ENCODE results near the gene UBE2G1. TPM values are rescaled to one million over a fixed set of nuclear protein-coding genes. Genes with fewer than 3 reads are reported as not detected.
"Not testable (repeated sequence)": the region's sequence is repeated elsewhere in the genome, so short reads cannot be mapped to it uniquely, and the experiment has no call there.

The UBE2G1 gene
- total and polyA plus RNA-seq, 11 donors = 19.4 to 125 (median 94.7) TPM

DNA sequence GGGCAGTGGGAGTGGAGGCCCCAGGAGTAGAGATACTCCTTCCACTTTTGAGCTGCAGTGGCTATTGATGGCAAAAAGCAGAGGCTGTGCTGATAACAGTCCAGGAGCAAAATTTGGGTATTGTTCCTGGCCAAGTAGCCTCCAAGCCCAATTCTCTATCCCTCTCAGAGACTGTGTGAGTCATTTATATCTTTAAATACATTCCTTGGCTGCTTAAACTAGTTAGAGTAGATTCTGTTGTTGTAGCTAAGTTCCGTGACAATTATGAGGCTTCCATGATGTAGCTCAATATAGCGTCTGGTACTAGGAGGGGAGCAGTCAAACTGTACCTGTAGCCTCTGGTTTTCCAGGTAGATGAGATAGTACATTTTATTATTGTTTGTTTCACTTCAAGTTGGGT is 19.9 kb upstream of the UBE2G1 start:
- Histone ChIP-seq H3K9me3 (no peaks in the 10 kb centered on the region), H3K27ac (no peak overlapping the region), H3K36me3 (no peaks in the 10 kb centered on the region), H3K27me3 (no peaks in the 10 kb centered on the region), H3K4me3 (no peak overlapping the region), H3K4me1 (no peaks in the 10 kb centered on the region)
- intact Hi-C loops (cut with DNase I) = no loop called here
- 54 to 79% (median 72%) methylated on average over 2 of the region's 2 CpGs for WGBS, 4 donors
- DNase-seq (no peak), ATAC-seq (no peak)
- TF ChIP-seq POLR2A (IDR thresholded peaks at IDR 0.05) = no peak
- TF ChIP-seq, protein P1, sequence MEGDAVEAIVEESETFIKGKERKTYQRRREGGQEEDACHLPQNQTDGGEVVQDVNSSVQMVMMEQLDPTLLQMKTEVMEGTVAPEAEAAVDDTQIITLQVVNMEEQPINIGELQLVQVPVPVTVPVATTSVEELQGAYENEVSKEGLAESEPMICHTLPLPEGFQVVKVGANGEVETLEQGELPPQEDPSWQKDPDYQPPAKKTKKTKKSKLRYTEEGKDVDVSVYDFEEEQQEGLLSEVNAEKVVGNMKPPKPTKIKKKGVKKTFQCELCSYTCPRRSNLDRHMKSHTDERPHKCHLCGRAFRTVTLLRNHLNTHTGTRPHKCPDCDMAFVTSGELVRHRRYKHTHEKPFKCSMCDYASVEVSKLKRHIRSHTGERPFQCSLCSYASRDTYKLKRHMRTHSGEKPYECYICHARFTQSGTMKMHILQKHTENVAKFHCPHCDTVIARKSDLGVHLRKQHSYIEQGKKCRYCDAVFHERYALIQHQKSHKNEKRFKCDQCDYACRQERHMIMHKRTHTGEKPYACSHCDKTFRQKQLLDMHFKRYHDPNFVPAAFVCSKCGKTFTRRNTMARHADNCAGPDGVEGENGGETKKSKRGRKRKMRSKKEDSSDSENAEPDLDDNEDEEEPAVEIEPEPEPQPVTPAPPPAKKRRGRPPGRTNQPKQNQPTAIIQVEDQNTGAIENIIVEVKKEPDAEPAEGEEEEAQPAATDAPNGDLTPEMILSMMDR (IDR thresholded peaks at IDR 0.05) = no peak

DNA sequence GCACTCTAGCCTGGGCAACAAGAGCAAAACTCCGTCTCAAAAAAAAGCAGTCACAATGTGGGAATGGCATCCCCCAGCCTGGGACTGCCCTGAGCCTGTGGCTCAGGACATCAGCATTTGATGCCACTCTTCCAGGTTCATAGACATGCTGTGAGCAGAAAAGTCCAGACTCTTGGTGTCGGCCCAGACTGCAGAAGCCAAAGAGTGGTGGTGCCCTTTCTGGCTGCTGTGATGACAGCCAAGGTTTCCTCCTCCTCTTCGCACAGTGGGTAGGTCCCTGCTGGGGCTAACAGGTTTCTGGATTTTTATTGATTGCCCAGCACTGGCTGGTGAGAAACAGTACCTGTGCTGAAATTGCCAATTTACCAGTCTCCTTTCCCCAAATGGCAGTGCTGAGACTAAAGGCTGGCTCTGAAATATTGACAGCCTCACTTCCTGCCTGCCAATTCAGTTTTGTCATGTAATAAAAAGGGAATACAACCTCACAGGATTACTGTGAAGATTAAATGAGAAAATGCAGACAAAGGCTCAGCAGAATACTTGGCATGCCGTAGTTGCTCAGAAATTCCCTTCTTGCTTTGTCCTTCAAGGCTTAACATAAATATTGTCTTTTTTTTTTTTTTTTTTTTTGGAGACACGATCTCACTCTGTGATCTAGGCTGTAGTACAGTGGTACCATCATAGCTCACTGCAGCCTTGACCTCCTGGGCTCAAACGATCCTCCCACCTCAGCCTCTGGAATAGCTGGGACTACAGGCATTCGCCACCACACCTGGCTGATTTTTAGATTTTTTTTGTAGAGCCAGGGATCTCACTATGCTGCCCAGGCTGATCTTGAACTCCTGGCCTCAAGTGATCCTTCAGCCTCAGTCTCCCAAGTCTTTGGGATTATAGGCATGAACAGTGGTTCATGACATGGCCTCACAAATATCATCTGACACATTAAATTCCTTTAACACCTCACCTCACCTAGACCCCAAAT is 15.5 kb upstream of the UBE2G1 start:
- intact Hi-C loops (cut with DNase I) = no loop called here
- Histone ChIP-seq H3K27ac (no peak overlapping the region), H3K4me3 (no peak overlapping the region), H3K27me3 (no peaks in the 10 kb centered on the region), H3K36me3 (no peaks in the 10 kb centered on the region), H3K9me3 (no peaks in the 10 kb centered on the region), H3K4me1 (no peaks in the 10 kb centered on the region)
- ATAC-seq (no peak), DNase-seq (peak in 1 of 5 donors; percentile 18)
- 76 to 83% (median 79%) methylated on average over 7 of the region's 7 CpGs for WGBS, 4 donors
- no peak for TF ChIP-seq POLR2A (IDR thresholded peaks at IDR 0.05)
- TF ChIP-seq, protein P1 (IDR thresholded peaks at IDR 0.05) = no peak

DNA sequence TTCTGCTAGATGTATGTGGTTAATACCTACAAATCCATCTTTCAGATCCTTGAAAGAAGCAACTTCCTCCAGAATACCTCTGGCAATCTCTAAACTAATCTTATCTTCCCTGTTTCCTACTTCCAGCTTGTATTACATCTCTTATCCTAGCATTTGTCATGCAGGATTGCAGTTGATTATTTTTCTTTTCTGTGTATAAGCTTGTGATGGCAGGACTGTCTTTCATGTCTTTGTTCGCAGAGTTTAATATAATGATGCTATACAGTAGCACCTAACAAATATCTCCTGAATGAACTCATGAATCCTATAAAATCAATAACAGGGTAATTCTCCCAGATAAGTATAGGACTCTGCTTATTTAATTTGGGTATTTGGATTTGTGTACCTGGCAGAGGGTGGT is 12.2 kb upstream of the UBE2G1 start:
- DNase-seq (no peak), ATAC-seq (no peak)
- Histone ChIP-seq H3K27me3 (no peaks in the 10 kb centered on the region), H3K4me1 (no peaks in the 10 kb centered on the region), H3K27ac (no peak overlapping the region), H3K9me3 (no peaks in the 10 kb centered on the region), H3K4me3 (no peak overlapping the region), H3K36me3 (no peaks in the 10 kb centered on the region)
- TF ChIP-seq, protein P1 (IDR thresholded peaks at IDR 0.05) = no peak
- TF ChIP-seq POLR2A (IDR thresholded peaks at IDR 0.05) = no peak
- 91 to 97% (median 93%) methylated on average over 1 of the region's 1 CpG for WGBS, 4 donors
- intact Hi-C loops (cut with DNase I) = no loop called here

DNA sequence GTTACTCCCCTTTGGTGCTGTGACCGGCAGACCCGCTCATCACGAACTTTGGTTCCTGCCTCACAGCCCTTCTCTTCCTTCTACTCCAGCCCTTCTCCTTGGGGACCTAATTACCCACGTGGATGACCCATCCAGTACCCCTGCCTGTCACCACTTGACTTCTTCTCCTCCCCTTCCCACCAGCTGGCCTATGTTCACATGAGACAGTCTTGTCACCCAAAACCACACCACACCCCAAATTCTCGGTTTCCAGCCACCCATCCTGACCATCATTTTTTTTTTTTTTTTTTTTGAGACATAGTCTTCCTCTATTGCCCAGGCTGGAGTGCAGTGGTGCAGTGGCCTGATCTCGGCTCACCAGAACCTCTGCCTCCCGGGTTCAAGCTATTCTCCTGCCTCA is 10.8 kb upstream of the UBE2G1 start:
- H3K27ac ChIP-seq; H3K36me3 ChIP-seq; H3K27me3 ChIP-seq; H3K4me1 ChIP-seq; ATAC-seq; H3K4me3 ChIP-seq; H3K9me3 ChIP-seq; DNase-seq; intact Hi-C loops (cut with DNase I): not testable (repeated sequence)
- WGBS, 4 donors = 75 to 85% (median 79%) methylated on average over 7 of the region's 7 CpGs

DNA sequence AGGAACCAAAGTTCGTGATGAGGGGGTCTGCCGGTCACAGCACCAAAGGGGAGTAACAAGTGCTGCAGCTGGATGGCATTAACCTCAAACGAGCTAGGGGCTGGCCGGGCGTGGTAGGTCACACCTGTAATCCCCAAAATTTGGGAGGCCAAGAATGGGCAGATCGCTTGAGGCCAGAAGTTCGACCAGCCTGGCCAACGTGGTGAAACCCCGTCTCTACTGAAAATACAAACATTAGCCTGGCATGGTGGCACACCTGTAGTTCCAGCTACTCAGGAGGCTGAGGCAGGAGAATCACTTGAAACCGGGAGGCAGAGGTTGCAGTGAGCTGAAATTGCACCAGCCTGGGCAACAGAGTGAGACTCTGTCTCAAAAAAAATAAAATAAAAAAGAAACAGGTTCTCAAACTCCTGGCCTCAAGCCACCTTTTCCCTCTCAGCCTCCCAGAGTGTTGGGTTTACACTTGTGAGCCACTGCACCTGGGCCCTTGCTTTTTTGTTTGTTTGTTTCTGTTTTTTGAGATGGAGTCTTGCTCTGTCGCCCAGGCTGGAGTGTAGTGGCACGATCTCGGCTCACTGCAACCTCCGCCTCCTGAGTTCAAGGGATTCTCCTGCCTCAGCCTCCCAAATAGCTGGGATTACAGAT is 9.4 kb upstream of the UBE2G1 start:
- WGBS, 4 donors = 87 to 91% (median 87%) methylated on average over 14 of the region's 14 CpGs
- intact Hi-C loops (cut with DNase I); H3K27me3 ChIP-seq; H3K9me3 ChIP-seq; H3K36me3 ChIP-seq; H3K4me3 ChIP-seq; H3K4me1 ChIP-seq; ATAC-seq; H3K27ac ChIP-seq: not testable (repeated sequence)
- peak in 1 of 5 donors; percentile 24 for DNase-seq
